Stomach smooth muscle (tissue), 2 donors: ENCODE data around the gene FFAR1.
"Not testable (repeated sequence)": the region's sequence is repeated elsewhere in the genome, so short reads cannot be mapped to it uniquely, and the experiment has no call there.

Experiments
- H3K27ac ChIP-seq: one replicate; pipeline ENCODE4 v1.7.0; 2013; ENCODE audit warnings: mild to moderate bottlenecking, low read length, inconsistent platforms
- H3K27me3 ChIP-seq, 2 donors: one replicate each; pipeline ENCODE4 v1.7.0; 2013; ENCODE audit warnings: low read length in 2 of 2; ENCODE audit not compliant: insufficient read depth in 2 of 2, control insufficient read depth in 1 of 2
- H3K36me3 ChIP-seq, 2 donors: one replicate each; pipeline ENCODE4 v1.7.0; 2013; ENCODE audit warnings: low read length in 2 of 2; ENCODE audit not compliant: control insufficient read depth in 2 of 2, insufficient read depth in 2 of 2
- H3K4me1 ChIP-seq: one replicate; pipeline ENCODE4 v1.7.0; 2013; ENCODE audit warnings: low read length; ENCODE audit not compliant: control insufficient read depth, insufficient read depth
- H3K4me3 ChIP-seq, 2 donors: one replicate each; pipeline ENCODE4 v1.7.0; 2013; ENCODE audit warnings: low read length in 2 of 2
- H3K9ac ChIP-seq, 2 donors: one replicate each; pipeline ENCODE4 v1.7.0; 2013; ENCODE audit warnings: low read length in 2 of 2, mild to moderate bottlenecking in 1 of 2
- H3K9me3 ChIP-seq, 2 donors: one replicate each; pipeline ENCODE4 v1.7.0; 2013; ENCODE audit warnings: low read length in 2 of 2; ENCODE audit not compliant: control insufficient read depth in 2 of 2
- donor health status: healthy.
- donor health status: Pancreatic carcinoma.

The FFAR1 gene

GRCh38 chr19:35363001-35363590 lies 15.4 kb downstream of the FFAR1 start:
- H3K27me3 ChIP-seq: peaks cover 0 to 6% of the 10 kb centered on the region in 2 donors
- H3K4me1 ChIP-seq: no peaks in the 10 kb centered on the region
- no peaks in the 10 kb centered on the region for H3K9me3 ChIP-seq
- no peak overlapping the region for H3K4me3 ChIP-seq
- no peak overlapping the region for H3K9ac ChIP-seq
- no peaks in the 10 kb centered on the region for H3K36me3 ChIP-seq
- no peak overlapping the region for H3K27ac ChIP-seq

- H3K9ac ChIP-seq: no peak overlapping the region
- no peaks in the 10 kb centered on the region for H3K4me1 ChIP-seq
- H3K9me3 ChIP-seq: no peaks in the 10 kb centered on the region
- peaks cover 0 to 3% of the 10 kb centered on the region in 2 donors for H3K27me3 ChIP-seq
- H3K27ac ChIP-seq: no peak overlapping the region
- no peak overlapping the region for H3K4me3 ChIP-seq
- no peaks in the 10 kb centered on the region for H3K36me3 ChIP-seq
These were observed 16.2 kb downstream of the FFAR1 start for GRCh38 chr19:35363711-35364425.

GRCh38 chr19:35365303-35365702 lies 17.6 kb downstream of the FFAR1 start:
- Histone ChIP-seq H3K27ac (no peak overlapping the region), H3K9me3 (peaks cover 0 to 3% of the 10 kb centered on the region in 2 donors)

DNA sequence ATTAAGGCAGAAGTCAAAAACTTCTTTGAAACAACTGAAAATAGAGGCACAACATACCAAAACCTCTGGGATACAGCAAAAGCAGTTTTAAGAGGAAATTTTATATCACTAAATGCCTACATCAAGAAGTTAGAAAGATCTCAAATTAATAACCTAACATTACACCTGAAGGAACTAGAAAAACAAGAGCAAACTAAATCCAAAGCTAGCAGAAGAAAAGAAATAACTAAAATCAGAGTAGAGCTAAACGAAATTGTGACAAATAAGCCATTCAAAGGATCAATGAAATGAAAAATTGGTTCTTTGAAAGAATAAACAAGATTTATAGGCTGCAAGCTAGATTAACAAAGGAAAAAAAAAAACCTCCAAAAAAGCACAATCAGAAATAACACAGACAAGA lies 20.7 kb downstream of the FFAR1 start:
- no peak overlapping the region for H3K9ac ChIP-seq
- no peaks in the 10 kb centered on the region for H3K36me3 ChIP-seq
- no peak overlapping the region for H3K4me3 ChIP-seq
- peaks cover 0 to 2% of the 10 kb centered on the region in 2 donors for H3K27me3 ChIP-seq
- peaks cover 0 to 3% of the 10 kb centered on the region in 2 donors for H3K9me3 ChIP-seq
- no peak overlapping the region for H3K27ac ChIP-seq
- no peaks in the 10 kb centered on the region for H3K4me1 ChIP-seq

More at GRCh38 chr19:35365303-35365702, 17.6 kb downstream of the FFAR1 start:
- Histone ChIP-seq H3K4me3 (no peak overlapping the region), H3K36me3 (no peaks in the 10 kb centered on the region), H3K27me3 (peaks cover 0 to 3% of the 10 kb centered on the region in 2 donors), H3K4me1 (no peaks in the 10 kb centered on the region), H3K9ac (no peak overlapping the region)

- H3K27ac ChIP-seq: no peak overlapping the region
- no peak overlapping the region for H3K9ac ChIP-seq
- H3K36me3 ChIP-seq: no peaks in the 10 kb centered on the region
- peaks cover 0 to 3% of the 10 kb centered on the region in 2 donors for H3K9me3 ChIP-seq
- H3K27me3 ChIP-seq: peaks cover 0 to 2% of the 10 kb centered on the region in 2 donors
- no peak overlapping the region for H3K4me3 ChIP-seq
- no peaks in the 10 kb centered on the region for H3K4me1 ChIP-seq
These were observed 21.8 kb downstream of the FFAR1 start for GRCh38 chr19:35369522-35369921.

GRCh38 chr19:35370722-35371121 lies 23.0 kb downstream of the FFAR1 start, which contains the start of gene GPR42:
Gene GPR42, plus strand, starts transcription at chr19:35371068. Its CDS starts 292 bp downstream, at chr19:35371360.
- Histone ChIP-seq H3K27me3 (peaks cover 0 to under 1% of the 10 kb centered on the region in 2 donors), H3K9ac (no peak within 1 kb of the TSS), H3K27ac (no peak within 1 kb of the TSS), H3K36me3 (no peaks in the 10 kb centered on the region), H3K4me1 (no peaks in the 10 kb centered on the region), H3K4me3 (no peak within 1 kb of the TSS), H3K9me3 (peaks cover 0 to 3% of the 10 kb centered on the region in 2 donors)

GRCh38 chr19:35373492-35373891 lies 25.8 kb downstream of the FFAR1 start:
- no peaks in the 10 kb centered on the region for H3K36me3 ChIP-seq
- H3K9me3 ChIP-seq: peaks cover 0 to 5% of the 10 kb centered on the region in 2 donors
- no peak overlapping the region for H3K9ac ChIP-seq
- H3K27ac ChIP-seq: no peak overlapping the region
- H3K4me3 ChIP-seq: no peak overlapping the region
- no peaks in the 10 kb centered on the region for H3K27me3 ChIP-seq
- H3K4me1 ChIP-seq: no peaks in the 10 kb centered on the region

GRCh38 chr19:35374031-35374430 lies 26.3 kb downstream of the FFAR1 start:
- not testable (repeated sequence) for H3K27me3 ChIP-seq, H3K9ac ChIP-seq, H3K4me1 ChIP-seq, H3K9me3 ChIP-seq, H3K4me3 ChIP-seq, H3K36me3 ChIP-seq, H3K27ac ChIP-seq

- Histone ChIP-seq H3K27me3 (no peaks in the 10 kb centered on the region), H3K36me3 (no peaks in the 10 kb centered on the region), H3K9me3 (peaks cover 0 to 4% of the 10 kb centered on the region in 2 donors), H3K4me1 (no peaks in the 10 kb centered on the region), H3K4me3 (no peak overlapping the region), H3K9ac (no peak overlapping the region), H3K27ac (no peak overlapping the region)
These were observed 28.0 kb downstream of the FFAR1 start for GRCh38 chr19:35375505-35376307.

- no peak overlapping the region for H3K27ac ChIP-seq
- H3K9me3 ChIP-seq: peaks cover 0 to 4% of the 10 kb centered on the region in 2 donors
- no peaks in the 10 kb centered on the region for H3K36me3 ChIP-seq
- H3K27me3 ChIP-seq: no peaks in the 10 kb centered on the region
- no peak overlapping the region for H3K4me3 ChIP-seq
- no peaks in the 10 kb centered on the region for H3K4me1 ChIP-seq
- no peak overlapping the region for H3K9ac ChIP-seq
These were observed 30.0 kb downstream of the FFAR1 start for GRCh38 chr19:35377656-35378055.
